Endothelial cell (in vitro differentiated cells): ENCODE data around the gene XYLT1. TPM values are rescaled to one million over a fixed set of nuclear protein-coding genes. Genes with fewer than 3 reads are reported as not detected.
"Not testable (repeated sequence)": the region's sequence is repeated elsewhere in the genome, so short reads cannot be mapped to it uniquely, and the experiment has no call there.

Source experiments
- DNase-seq: peaks from one replicate; pipeline ENCODE4 v3.0.0; 2021; ENCODE audit warnings: low spot score
- H3K27ac Mint-ChIP-seq: one replicate; pipeline ENCODE4 v1.8.0; 2021; ENCODE audit warnings: mixed read lengths, inconsistent platforms; ENCODE audit not compliant: unreplicated experiment
- H3K27me3 Mint-ChIP-seq: one replicate; pipeline ENCODE4 v1.8.0; 2021; ENCODE audit warnings: mild to moderate bottlenecking, moderate library complexity, mixed read lengths, inconsistent platforms; ENCODE audit not compliant: unreplicated experiment
- H3K36me3 Mint-ChIP-seq: one replicate; pipeline ENCODE4 v1.8.0; 2021; ENCODE audit warnings: mild to moderate bottlenecking, low read depth, mixed read lengths, inconsistent platforms; ENCODE audit not compliant: unreplicated experiment
- H3K4me1 Mint-ChIP-seq: one replicate; pipeline ENCODE4 v1.8.0; 2021; ENCODE audit warnings: mild to moderate bottlenecking, mixed read lengths, inconsistent platforms; ENCODE audit not compliant: unreplicated experiment
- H3K4me3 Mint-ChIP-seq: one replicate; pipeline ENCODE4 v1.8.0; 2021; ENCODE audit warnings: mild to moderate bottlenecking, mixed read lengths, inconsistent platforms; ENCODE audit not compliant: unreplicated experiment
- H3K9me3 Mint-ChIP-seq: one replicate; pipeline ENCODE4 v1.8.0; 2021; ENCODE audit warnings: mixed read lengths, inconsistent platforms; ENCODE audit not compliant: unreplicated experiment
- total RNA-seq: library from RNA; stranded (reverse); fragmentation: NEBNext Ultra II Directional; extraction: Animal tissue kit (Norgen Biotek cat#: 25700); gene quantifications from one replicate; pipeline ENCODE4 v1.2.1, GENCODE V29; 2021; ENCODE audit not compliant: unreplicated experiment
- TF ChIP-seq, protein P1 (sequence below): fragments of 200-600 bp; sonication (generic); IDR thresholded peaks from one replicate; pipeline ENCODE4 v1.5.0; 2021; ENCODE audit warnings: antibody characterized with exemption; ENCODE audit not compliant: unreplicated experiment

The XYLT1 gene
- total RNA-seq, 1 donor from 2014 or later: 11.1 TPM

DNA sequence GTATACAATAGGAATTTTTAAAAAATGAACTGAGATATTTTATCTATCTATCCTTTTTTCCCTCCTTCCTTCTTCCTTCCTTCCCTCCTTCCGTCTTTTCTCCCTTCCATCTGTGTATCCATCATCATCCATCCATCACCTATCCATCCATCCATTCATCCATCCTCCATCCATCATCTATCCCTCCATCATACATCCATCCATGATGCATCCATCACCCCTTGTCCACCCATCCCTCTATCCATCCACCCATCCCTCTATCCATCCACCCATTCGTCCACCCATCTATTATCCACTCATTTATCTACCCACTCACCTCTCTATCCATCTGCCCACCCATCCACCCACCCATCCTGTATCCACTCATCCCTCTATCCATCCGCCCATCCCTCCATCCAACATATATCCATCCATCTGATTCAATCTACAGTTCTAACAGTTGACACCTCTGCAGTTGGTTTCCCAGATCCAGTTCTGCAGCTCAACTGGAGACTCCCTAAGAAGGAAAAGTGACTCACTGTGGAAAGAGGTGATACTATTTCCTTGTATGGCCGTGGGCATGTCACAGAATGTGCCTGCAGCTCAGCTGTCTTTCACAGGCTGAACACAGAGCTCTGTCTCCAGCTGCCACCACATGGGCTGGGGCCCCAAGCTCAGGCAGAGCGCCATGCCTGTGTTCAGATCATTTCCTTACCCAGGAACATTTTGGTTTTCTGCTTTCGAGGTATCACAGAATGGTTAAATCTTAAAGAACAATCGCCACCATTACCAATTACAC lies 130.8 kb downstream of the XYLT1 start:
- DNase-seq: no peak
- TF ChIP-seq, protein P1, sequence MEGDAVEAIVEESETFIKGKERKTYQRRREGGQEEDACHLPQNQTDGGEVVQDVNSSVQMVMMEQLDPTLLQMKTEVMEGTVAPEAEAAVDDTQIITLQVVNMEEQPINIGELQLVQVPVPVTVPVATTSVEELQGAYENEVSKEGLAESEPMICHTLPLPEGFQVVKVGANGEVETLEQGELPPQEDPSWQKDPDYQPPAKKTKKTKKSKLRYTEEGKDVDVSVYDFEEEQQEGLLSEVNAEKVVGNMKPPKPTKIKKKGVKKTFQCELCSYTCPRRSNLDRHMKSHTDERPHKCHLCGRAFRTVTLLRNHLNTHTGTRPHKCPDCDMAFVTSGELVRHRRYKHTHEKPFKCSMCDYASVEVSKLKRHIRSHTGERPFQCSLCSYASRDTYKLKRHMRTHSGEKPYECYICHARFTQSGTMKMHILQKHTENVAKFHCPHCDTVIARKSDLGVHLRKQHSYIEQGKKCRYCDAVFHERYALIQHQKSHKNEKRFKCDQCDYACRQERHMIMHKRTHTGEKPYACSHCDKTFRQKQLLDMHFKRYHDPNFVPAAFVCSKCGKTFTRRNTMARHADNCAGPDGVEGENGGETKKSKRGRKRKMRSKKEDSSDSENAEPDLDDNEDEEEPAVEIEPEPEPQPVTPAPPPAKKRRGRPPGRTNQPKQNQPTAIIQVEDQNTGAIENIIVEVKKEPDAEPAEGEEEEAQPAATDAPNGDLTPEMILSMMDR: no peak
- Mint-ChIP-seq H3K36me3 (peaks cover 3% of the 10 kb centered on the region), H3K4me1 (peaks cover 7% of the 10 kb centered on the region), H3K4me3 (no peak overlapping the region), H3K27ac (no peak overlapping the region), H3K9me3 (no peaks in the 10 kb centered on the region), H3K27me3 (peaks cover 3% of the 10 kb centered on the region)

DNA sequence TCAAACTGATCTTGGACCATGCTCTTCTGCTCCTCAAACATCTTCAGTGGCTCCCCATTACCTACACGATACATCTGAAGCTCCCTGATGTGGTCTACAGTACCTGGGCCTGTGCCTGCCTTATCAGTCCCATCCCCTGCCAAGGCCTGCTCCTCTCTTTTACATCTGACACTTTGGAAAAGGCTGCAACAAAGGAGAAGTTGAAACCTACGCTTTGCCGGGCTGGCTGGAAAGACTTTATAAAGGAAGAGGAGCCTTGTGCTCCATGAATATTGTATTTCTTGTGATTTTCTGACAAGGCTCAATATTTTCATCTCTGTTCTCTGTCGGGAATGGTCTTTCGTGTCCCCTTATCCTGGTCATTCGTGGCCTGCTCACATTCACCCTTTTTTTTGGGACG lies 132.5 kb downstream of the XYLT1 start:
- H3K9me3 Mint-ChIP-seq: no peaks in the 10 kb centered on the region
- TF ChIP-seq, protein P1: no peak
- no peaks in the 10 kb centered on the region for H3K27me3 Mint-ChIP-seq
- peaks cover 7% of the 10 kb centered on the region for H3K4me1 Mint-ChIP-seq
- no peaks in the 10 kb centered on the region for H3K36me3 Mint-ChIP-seq
- DNase-seq: no peak
- H3K27ac Mint-ChIP-seq: no peak overlapping the region
- no peak overlapping the region for H3K4me3 Mint-ChIP-seq

DNA sequence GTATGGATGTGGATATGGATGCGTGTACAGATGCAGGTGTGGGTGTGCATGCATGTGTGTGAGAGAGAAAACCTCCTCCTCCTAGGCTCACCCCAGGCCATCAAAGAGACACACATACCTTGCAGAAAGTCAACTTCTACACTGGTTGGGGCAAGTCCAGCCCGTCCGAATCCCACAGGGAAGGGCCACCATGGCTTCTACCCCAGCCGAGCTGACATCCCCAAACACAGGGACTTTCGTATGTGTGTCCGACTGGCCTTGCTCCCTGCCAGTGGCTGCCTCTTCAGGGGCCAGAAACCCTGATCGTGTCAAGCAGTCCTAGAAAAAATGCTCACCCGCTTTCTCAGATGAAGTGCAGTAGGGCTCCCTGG lies 134.2 kb downstream of the XYLT1 start:
- TF ChIP-seq, protein P1: no peak
- no peak overlapping the region for H3K27ac Mint-ChIP-seq
- no peaks in the 10 kb centered on the region for H3K36me3 Mint-ChIP-seq
- H3K4me1 Mint-ChIP-seq: peaks cover 7% of the 10 kb centered on the region
- no peaks in the 10 kb centered on the region for H3K9me3 Mint-ChIP-seq
- H3K4me3 Mint-ChIP-seq: no peak overlapping the region
- H3K27me3 Mint-ChIP-seq: no peaks in the 10 kb centered on the region
- no peak for DNase-seq

DNA sequence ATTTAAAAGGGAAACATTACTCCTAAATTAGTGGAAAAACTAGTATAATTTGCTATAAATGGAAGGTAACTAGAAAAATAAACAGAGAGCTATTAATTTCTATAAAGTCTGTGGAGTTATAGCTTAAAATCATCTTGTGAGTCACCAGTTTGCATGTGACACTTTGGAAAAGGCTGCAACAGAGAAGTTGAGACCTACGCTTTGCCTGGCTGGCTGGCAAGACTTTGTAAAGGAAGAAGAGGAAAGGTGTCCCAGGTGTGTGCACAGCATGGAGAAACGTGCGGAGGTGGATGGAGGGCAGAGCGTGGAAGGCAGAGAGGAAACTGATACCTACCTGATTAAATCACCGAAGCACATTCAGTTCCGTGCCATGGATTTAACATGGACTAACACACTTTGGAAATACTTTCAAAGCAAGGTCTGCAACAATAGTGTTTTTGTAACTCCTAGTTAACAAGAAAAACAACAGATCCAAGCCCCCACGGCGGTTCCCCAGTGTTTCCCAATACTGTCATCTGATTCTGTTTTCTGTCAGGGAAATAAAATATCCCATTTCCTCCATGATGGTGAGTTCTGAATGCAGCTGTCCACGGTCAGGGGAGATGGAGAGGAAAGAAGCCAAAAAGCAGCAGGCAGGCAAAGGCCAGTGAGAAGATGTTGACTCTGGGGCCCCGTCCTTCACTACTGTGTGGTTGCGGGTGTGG lies 134.8 kb downstream of the XYLT1 start:
- no peak overlapping the region for H3K27ac Mint-ChIP-seq
- no peak overlapping the region for H3K4me3 Mint-ChIP-seq
- TF ChIP-seq, protein P1: no peak
- H3K9me3 Mint-ChIP-seq: no peaks in the 10 kb centered on the region
- no peaks in the 10 kb centered on the region for H3K27me3 Mint-ChIP-seq
- H3K36me3 Mint-ChIP-seq: no peaks in the 10 kb centered on the region
- DNase-seq: no peak
- peaks cover 7% of the 10 kb centered on the region for H3K4me1 Mint-ChIP-seq

DNA sequence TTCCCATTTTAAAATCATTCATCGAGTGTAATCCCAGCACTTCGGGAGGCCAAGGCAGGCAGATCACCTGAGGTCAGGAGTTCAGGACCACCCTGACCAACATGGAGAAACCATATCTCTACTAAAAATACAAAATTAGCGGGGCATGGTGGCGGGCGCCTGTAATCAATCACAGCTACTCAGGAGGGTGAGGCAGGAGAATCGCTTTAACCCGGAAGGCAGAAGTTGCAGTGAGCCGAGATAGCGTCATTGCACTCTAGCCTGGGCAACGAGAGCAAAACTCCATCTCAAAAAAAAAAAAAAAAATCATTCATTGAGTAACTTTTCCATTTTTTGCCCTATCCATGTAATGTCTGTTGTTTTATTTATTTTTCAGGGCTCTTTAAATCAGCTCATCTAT lies 135.4 kb downstream of the XYLT1 start:
- DNase-seq, H3K4me1 Mint-ChIP-seq, H3K36me3 Mint-ChIP-seq, H3K27ac Mint-ChIP-seq, H3K9me3 Mint-ChIP-seq, H3K4me3 Mint-ChIP-seq, H3K27me3 Mint-ChIP-seq: not testable (repeated sequence)
